ENCODE results near the gene CD4. TPM values are rescaled to one million over a fixed set of nuclear protein-coding genes. Genes with fewer than 3 reads are reported as not detected.
"Not testable (repeated sequence)": the region's sequence is repeated elsewhere in the genome, so short reads cannot be mapped to it uniquely, and the experiment has no call there.

The CD4 gene
- total RNA-seq, 4 donors from 2014 or later, result 7.5 to 12.6 (median 8.9) TPM

DNA sequence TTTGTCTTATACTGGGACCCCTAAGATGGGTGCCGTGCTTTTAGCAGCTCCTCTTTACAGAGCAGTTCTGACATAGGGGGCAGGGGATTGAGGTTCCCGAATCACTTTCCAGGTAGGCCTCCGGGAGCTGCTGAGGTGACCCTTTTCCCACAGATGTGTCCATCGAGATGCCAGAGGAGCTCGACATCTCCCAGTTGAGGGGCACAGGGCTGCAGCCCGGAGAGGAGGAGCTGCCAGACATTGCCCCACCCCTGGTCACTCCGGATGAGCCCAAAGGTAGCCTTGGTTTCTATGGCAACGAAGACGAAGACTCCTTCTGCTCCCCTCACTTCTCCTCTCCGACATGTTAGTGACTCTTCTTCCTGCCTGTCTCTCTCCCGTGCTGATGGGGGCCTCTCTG is 73.7 kb downstream of the CD4 start:
- no peak overlapping the region for H3K4me3 ChIP-seq
- WGBS, 2 donors, result 92 to 93% methylated on average over 8 to 11 of the region's 11 CpGs
- no peak for TF ChIP-seq POLR2A (IDR thresholded peaks at IDR 0.05)
- TF ChIP-seq, protein P1, sequence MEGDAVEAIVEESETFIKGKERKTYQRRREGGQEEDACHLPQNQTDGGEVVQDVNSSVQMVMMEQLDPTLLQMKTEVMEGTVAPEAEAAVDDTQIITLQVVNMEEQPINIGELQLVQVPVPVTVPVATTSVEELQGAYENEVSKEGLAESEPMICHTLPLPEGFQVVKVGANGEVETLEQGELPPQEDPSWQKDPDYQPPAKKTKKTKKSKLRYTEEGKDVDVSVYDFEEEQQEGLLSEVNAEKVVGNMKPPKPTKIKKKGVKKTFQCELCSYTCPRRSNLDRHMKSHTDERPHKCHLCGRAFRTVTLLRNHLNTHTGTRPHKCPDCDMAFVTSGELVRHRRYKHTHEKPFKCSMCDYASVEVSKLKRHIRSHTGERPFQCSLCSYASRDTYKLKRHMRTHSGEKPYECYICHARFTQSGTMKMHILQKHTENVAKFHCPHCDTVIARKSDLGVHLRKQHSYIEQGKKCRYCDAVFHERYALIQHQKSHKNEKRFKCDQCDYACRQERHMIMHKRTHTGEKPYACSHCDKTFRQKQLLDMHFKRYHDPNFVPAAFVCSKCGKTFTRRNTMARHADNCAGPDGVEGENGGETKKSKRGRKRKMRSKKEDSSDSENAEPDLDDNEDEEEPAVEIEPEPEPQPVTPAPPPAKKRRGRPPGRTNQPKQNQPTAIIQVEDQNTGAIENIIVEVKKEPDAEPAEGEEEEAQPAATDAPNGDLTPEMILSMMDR (IDR thresholded peaks at IDR 0.05), result no peak
- TF ChIP-seq EP300 (IDR thresholded peaks at IDR 0.05), result no peak
- no peak overlapping the region for H3K27ac ChIP-seq
- peaks cover 0 to 83% (median 26%) of the 10 kb centered on the region in 3 donors for H3K36me3 ChIP-seq
- peaks cover 0 to 9% (median 0%) of the 10 kb centered on the region in 4 donors for H3K4me1 ChIP-seq
- DNase-seq (ENCODE audit: low spot score in 2 of 2), result no peak
- no peaks in the 10 kb centered on the region for H3K27me3 ChIP-seq
- no peaks in the 10 kb centered on the region for H3K9me3 ChIP-seq

DNA sequence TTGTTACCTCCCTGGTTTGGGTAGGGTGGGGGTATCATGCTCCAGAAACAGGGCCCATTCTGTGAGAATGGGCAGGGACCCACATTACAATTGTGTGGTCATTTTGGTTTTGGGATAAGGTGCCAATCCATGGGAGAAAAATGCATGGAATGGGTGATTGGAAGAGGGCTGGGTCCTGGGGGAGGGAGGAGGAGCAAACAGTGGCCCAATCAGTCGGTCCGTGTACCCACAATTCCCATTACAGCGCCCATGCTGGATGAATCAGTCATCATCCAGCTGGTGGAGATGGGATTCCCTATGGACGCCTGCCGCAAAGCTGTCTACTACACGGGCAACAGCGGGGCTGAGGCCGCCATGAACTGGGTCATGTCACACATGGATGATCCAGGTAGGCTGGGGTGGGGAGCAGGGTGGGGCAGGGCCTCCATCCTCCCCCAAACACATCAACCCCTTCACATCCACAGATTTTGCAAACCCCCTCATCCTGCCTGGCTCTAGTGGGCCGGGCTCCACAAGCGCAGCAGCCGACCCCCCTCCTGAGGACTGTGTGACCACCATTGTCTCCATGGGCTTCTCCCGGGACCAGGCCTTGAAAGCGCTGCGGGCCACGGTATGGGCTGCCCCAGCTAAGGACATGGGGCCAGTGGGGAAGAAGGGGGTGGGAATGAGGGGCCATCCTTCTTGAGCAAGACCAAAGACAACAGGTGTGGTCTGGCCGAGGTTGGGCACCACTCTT is 74.4 kb downstream of the CD4 start:
- Histone ChIP-seq H3K27me3 (no peaks in the 10 kb centered on the region), H3K36me3 (peaks cover 0 to 76% (median 26%) of the 10 kb centered on the region in 3 donors), H3K4me1 (peaks cover 0 to 17% (median 6%) of the 10 kb centered on the region in 4 donors), H3K27ac (no peak overlapping the region), H3K9me3 (no peaks in the 10 kb centered on the region), H3K4me3 (no peak overlapping the region)
- 87 to 91% methylated on average over 15 to 16 of the region's 16 CpGs for whole genome bisulfite sequencing, 2 donors
- no peak for DNase-seq (ENCODE audit: low spot score in 2 of 2)
- TF ChIP-seq POLR2A (IDR thresholded peaks at IDR 0.05) (no peak), EP300 (IDR thresholded peaks at IDR 0.05) (no peak)
- TF ChIP-seq, protein P1 (IDR thresholded peaks at IDR 0.05), result no peak

DNA sequence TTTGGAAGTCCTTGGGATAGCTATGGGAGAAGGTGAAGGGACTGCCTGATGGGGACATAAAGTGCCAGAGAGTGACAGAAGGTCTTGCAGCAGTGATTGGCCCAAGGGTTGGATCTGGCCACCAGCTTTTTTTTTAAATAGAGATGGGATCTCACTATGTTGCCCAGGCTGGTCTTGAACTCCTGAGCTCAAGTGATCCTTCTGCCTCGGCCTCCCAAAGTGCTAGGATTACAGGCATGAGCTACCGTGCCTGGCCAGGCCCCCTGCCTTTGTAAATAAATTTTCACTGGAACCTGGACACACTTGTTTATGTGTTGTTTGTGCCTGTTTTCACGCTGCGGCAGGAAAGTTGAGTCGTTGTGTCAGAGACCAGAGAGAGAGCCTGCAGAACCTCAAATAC is 76.0 kb downstream of the CD4 start:
- H3K9me3 ChIP-seq; H3K27me3 ChIP-seq; H3K4me3 ChIP-seq; H3K27ac ChIP-seq; DNase-seq (ENCODE audit: low spot score in 2 of 2): not testable (repeated sequence)
- H3K36me3 ChIP-seq, result peaks cover 0 to 69% (median 17%) of the 10 kb centered on the region in 3 donors
- WGBS, 2 donors, result 90 to 93% methylated on average over 5 of the region's 5 CpGs
- H3K4me1 ChIP-seq, result peaks cover 0 to 32% (median 17%) of the 10 kb centered on the region in 4 donors

DNA sequence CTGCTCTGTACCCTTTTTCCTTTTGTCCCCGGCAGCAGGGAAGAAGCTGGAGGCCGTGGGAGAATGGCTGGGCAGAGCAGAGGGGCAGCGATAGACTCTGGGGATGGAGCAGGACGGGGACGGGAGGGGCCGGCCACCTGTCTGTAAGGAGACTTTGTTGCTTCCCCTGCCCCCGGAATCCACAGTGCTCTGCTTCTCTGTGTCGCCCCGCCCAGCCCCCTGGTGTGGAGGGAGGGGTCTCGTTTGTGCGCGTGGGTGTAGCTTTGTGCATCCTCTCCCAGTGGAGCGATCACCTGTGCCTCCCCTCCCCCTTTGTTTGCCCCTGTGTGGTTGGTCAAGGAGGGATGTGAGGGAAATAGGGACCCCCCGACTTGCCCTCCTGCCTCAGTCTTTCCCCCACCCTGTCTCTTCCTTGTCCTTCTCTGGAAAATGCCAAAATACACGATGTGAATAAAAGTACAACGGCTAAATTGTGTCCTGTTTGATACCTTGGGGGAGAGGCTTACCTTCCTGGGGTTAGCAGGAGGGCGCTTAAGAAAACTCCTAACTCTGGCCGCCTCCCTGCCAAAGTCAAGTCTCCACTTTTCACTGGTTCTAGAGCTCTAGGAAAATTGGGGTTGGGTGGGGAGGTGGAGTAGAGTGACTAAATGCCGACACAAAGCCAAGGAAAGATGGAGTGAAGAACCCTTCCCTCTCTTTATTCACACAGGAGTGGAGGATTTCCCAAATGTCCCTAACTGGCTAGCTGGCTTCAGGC is 77.0 kb downstream of the CD4 start:
- Histone ChIP-seq H3K4me3 (peak overlapping the region; percentile 76 to 96 (median 94)), H3K36me3 (peaks cover 0 to 69% (median 9%) of the 10 kb centered on the region in 3 donors), H3K4me1 (peaks cover 0 to 42% (median 23%) of the 10 kb centered on the region in 4 donors), H3K9me3 (no peaks in the 10 kb centered on the region), H3K27me3 (no peaks in the 10 kb centered on the region), H3K27ac (peak overlapping the region; percentile 77 to 98 (median 96))
- WGBS, 2 donors, result 70 to 74% methylated on average over 18 to 19 of the region's 19 CpGs
- no peak for DNase-seq (ENCODE audit: low spot score in 2 of 2)
- TF ChIP-seq, protein P1 (IDR thresholded peaks at IDR 0.05), result no peak

DNA sequence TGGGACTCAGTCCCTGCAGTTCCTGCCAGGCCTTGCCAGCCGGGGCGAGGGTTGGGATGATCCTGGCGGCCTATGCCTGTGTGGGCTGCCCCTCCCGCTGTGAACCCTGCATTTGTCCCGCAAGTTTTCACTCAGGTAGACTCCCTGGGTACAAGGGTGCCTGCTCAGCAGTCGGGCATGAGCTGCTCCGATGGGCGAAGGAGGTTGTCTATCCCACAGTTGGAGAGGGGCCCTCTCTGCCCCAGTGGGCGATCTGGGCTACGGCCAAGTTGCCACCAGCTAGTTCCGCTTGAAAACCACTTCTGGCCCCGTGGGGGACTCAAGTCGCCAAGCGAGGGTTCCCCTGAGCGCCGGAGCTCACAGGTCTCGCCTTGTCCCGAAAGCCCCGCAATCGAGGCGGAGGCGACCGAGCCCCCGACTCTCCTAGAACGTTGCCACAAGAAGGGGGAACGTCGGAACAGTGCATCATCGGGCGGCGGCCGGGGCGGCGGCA is 77.6 kb downstream of the CD4 start:
- no peaks in the 10 kb centered on the region for H3K27me3 ChIP-seq
- H3K27ac ChIP-seq, result peak overlapping the region; percentile 77 to 98 (median 96)
- peaks cover 0 to 49% (median 29%) of the 10 kb centered on the region in 4 donors for H3K4me1 ChIP-seq
- peak in 1 of 2 donors; percentile 71 for DNase-seq (ENCODE audit: low spot score in 2 of 2)
- 0% methylated on average over 16 to 27 of the region's 33 CpGs for WGBS, 2 donors
- H3K36me3 ChIP-seq, result peaks cover 0 to 64% (median 2%) of the 10 kb centered on the region in 3 donors
- no peaks in the 10 kb centered on the region for H3K9me3 ChIP-seq
- TF ChIP-seq POLR2A (IDR thresholded peaks at IDR 0.05) (no peak), EP300 (IDR thresholded peaks at IDR 0.05) (no peak)
- TF ChIP-seq, protein P1 (IDR thresholded peaks at IDR 0.05), result no peak
- peak overlapping the region; percentile 76 to 96 (median 94) for H3K4me3 ChIP-seq
